ENCODE measurements around the gene PARP12.

The PARP12 gene

GRCh38 chr7:140025814-140026433, 36.8 kb downstream of the PARP12 start:
- Histone ChIP-seq H3K4me1 (ENCODE audit: control insufficient read depth, low read depth, low read length) (no peaks in the 10 kb centered on the region), H3K27ac (ENCODE audit: low read depth, low read length) (no peak overlapping the region), H3K36me3 (ENCODE audit: control insufficient read depth, insufficient read depth, low read length) (no peaks in the 10 kb centered on the region), H4K8ac (ENCODE audit: low read depth, low read length) (no peak overlapping the region), H3K4me3 (ENCODE audit: low read length) (no peak overlapping the region), H4K5ac (ENCODE audit: low read length) (no peak overlapping the region), H2BK120ac (ENCODE audit: low read depth, low read length) (no peak overlapping the region), H3K23ac (ENCODE audit: low read length) (no peak overlapping the region), H3K4ac (ENCODE audit: low read depth, low read length) (no peak overlapping the region), H3K18ac (ENCODE audit: low read length) (no peak overlapping the region), H2BK15ac (replicated peaks; ENCODE audit: low read depth) (no peak overlapping the region), H2BK5ac (ENCODE audit: low read length) (no peak overlapping the region), H3K79me1 (ENCODE audit: low read length) (no peaks in the 10 kb centered on the region), H3K27me3 (ENCODE audit: insufficient read depth, low read length, poor library complexity) (no peaks in the 10 kb centered on the region), H3K9ac (ENCODE audit: low read length) (no peak overlapping the region), H2AK5ac (ENCODE audit: low read length) (no peak overlapping the region), H3K56ac (ENCODE audit: low read length) (no peak overlapping the region), H3K4me2 (ENCODE audit: low read length) (no peak overlapping the region), H3K79me2 (ENCODE audit: control insufficient read depth, insufficient read depth, low read length) (no peaks in the 10 kb centered on the region)
- WGBS (ENCODE audit: extremely low coverage, insufficient coverage, low lambda C conversion rate), result no CpG with 5 or more reads among the region's 12 CpGs
- DNase-seq, result no peak

DNA sequence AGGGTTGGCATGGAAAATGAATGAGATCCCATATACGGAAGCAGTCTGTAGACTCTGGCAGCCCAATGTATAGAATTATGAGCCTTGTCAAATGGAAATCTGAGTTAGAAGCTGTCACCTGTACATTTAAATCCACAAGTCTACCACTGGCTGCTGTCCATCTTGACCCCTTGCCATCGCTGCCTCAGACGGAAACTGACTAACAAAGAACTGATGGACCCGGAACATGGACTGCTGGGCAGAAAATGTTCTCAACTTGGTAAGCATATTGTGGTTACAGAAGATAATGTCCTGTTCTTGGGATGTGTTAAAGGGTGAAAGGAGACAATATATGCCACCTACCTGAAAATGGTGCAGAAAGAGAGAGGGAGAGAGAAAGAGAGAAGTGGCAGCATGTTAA, 37.5 kb downstream of the PARP12 start:
- no peak overlapping the region for H2BK120ac ChIP-seq (ENCODE audit: low read depth, low read length)
- no peaks in the 10 kb centered on the region for H3K27me3 ChIP-seq (ENCODE audit: insufficient read depth, low read length, poor library complexity)
- H4K5ac ChIP-seq (ENCODE audit: low read length), result no peak overlapping the region
- H3K27ac ChIP-seq (ENCODE audit: low read depth, low read length), result no peak overlapping the region
- no peak overlapping the region for H2BK5ac ChIP-seq (ENCODE audit: low read length)
- no peak for DNase-seq
- no peaks in the 10 kb centered on the region for H3K4me1 ChIP-seq (ENCODE audit: control insufficient read depth, low read depth, low read length)
- no peak overlapping the region for H4K8ac ChIP-seq (ENCODE audit: low read depth, low read length)
- no peak overlapping the region for H3K4me3 ChIP-seq (ENCODE audit: low read length)
- H3K4me2 ChIP-seq (ENCODE audit: low read length), result no peak overlapping the region
- WGBS (ENCODE audit: extremely low coverage, insufficient coverage, low lambda C conversion rate), result no CpG with 5 or more reads among the region's 4 CpGs
- H3K36me3 ChIP-seq (ENCODE audit: control insufficient read depth, insufficient read depth, low read length), result no peaks in the 10 kb centered on the region
- no peak overlapping the region for H3K4ac ChIP-seq (ENCODE audit: low read depth, low read length)
- no peak overlapping the region for H3K23ac ChIP-seq (ENCODE audit: low read length)
- H2BK15ac ChIP-seq (replicated peaks; ENCODE audit: low read depth), result no peak overlapping the region
- H3K79me1 ChIP-seq (ENCODE audit: low read length), result no peaks in the 10 kb centered on the region
- no peaks in the 10 kb centered on the region for H3K79me2 ChIP-seq (ENCODE audit: control insufficient read depth, insufficient read depth, low read length)
- no peak overlapping the region for H3K18ac ChIP-seq (ENCODE audit: low read length)
- no peak overlapping the region for H2AK5ac ChIP-seq (ENCODE audit: low read length)
- no peak overlapping the region for H3K56ac ChIP-seq (ENCODE audit: low read length)
- H3K9ac ChIP-seq (ENCODE audit: low read length), result no peak overlapping the region

DNA sequence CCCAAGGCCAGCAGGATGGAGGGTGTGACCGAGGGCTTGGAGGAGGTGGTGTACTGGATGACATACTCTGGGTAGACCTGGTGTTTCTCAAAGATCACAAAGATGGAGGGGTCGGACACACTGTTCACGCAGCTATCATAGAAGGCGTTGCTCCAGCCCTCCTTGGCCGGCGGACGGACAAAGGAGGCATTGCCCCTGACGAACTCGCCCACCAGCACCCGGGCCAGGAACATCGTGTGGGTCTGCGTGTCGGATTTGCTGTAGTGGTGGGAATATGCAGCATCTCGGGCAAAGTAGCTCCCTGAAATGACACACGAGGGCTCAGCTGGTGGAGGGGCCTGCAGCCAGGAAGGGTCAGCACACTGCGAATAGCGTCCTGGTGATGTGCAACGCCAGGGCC, 38.2 kb downstream of the PARP12 start:
- H3K4me2 ChIP-seq (ENCODE audit: low read length), result no peak overlapping the region
- H3K18ac ChIP-seq (ENCODE audit: low read length), result no peak overlapping the region
- H3K4me1 ChIP-seq (ENCODE audit: control insufficient read depth, low read depth, low read length), result no peaks in the 10 kb centered on the region
- no peak overlapping the region for H3K56ac ChIP-seq (ENCODE audit: low read length)
- no peaks in the 10 kb centered on the region for H3K36me3 ChIP-seq (ENCODE audit: control insufficient read depth, insufficient read depth, low read length)
- no peak overlapping the region for H3K9ac ChIP-seq (ENCODE audit: low read length)
- no peak overlapping the region for H3K4me3 ChIP-seq (ENCODE audit: low read length)
- H2AK5ac ChIP-seq (ENCODE audit: low read length), result no peak overlapping the region
- H2BK120ac ChIP-seq (ENCODE audit: low read depth, low read length), result no peak overlapping the region
- H3K23ac ChIP-seq (ENCODE audit: low read length), result no peak overlapping the region
- H3K27ac ChIP-seq (ENCODE audit: low read depth, low read length), result no peak overlapping the region
- no peak overlapping the region for H4K5ac ChIP-seq (ENCODE audit: low read length)
- H3K27me3 ChIP-seq (ENCODE audit: insufficient read depth, low read length, poor library complexity), result no peaks in the 10 kb centered on the region
- H3K4ac ChIP-seq (ENCODE audit: low read depth, low read length), result no peak overlapping the region
- no peak overlapping the region for H2BK15ac ChIP-seq (replicated peaks; ENCODE audit: low read depth)
- WGBS (ENCODE audit: extremely low coverage, insufficient coverage, low lambda C conversion rate), result no CpG with 5 or more reads among the region's 18 CpGs
- H3K79me2 ChIP-seq (ENCODE audit: control insufficient read depth, insufficient read depth, low read length), result no peaks in the 10 kb centered on the region
- no peak overlapping the region for H2BK5ac ChIP-seq (ENCODE audit: low read length)
- H3K79me1 ChIP-seq (ENCODE audit: low read length), result no peaks in the 10 kb centered on the region
- no peak overlapping the region for H4K8ac ChIP-seq (ENCODE audit: low read depth, low read length)
- no peak for DNase-seq

- no peak overlapping the region for H2BK15ac ChIP-seq (replicated peaks; ENCODE audit: low read depth)
- no peak for DNase-seq
- no peak overlapping the region for H3K18ac ChIP-seq (ENCODE audit: low read length)
- no peak overlapping the region for H4K5ac ChIP-seq (ENCODE audit: low read length)
- no peak overlapping the region for H3K4me3 ChIP-seq (ENCODE audit: low read length)
- H3K23ac ChIP-seq (ENCODE audit: low read length), result no peak overlapping the region
- H3K27ac ChIP-seq (ENCODE audit: low read depth, low read length), result no peak overlapping the region
- no peak overlapping the region for H3K9ac ChIP-seq (ENCODE audit: low read length)
- H4K8ac ChIP-seq (ENCODE audit: low read depth, low read length), result no peak overlapping the region
- no peaks in the 10 kb centered on the region for H3K4me1 ChIP-seq (ENCODE audit: control insufficient read depth, low read depth, low read length)
- no peaks in the 10 kb centered on the region for H3K27me3 ChIP-seq (ENCODE audit: insufficient read depth, low read length, poor library complexity)
- no peak overlapping the region for H3K4ac ChIP-seq (ENCODE audit: low read depth, low read length)
- no peak overlapping the region for H3K56ac ChIP-seq (ENCODE audit: low read length)
- H3K79me2 ChIP-seq (ENCODE audit: control insufficient read depth, insufficient read depth, low read length), result no peaks in the 10 kb centered on the region
- no CpG with 5 or more reads among the region's 6 CpGs for WGBS (ENCODE audit: extremely low coverage, insufficient coverage, low lambda C conversion rate)
- H3K79me1 ChIP-seq (ENCODE audit: low read length), result no peaks in the 10 kb centered on the region
- H3K36me3 ChIP-seq (ENCODE audit: control insufficient read depth, insufficient read depth, low read length), result no peaks in the 10 kb centered on the region
- H3K4me2 ChIP-seq (ENCODE audit: low read length), result no peak overlapping the region
- no peak overlapping the region for H2BK5ac ChIP-seq (ENCODE audit: low read length)
- no peak overlapping the region for H2AK5ac ChIP-seq (ENCODE audit: low read length)
- H2BK120ac ChIP-seq (ENCODE audit: low read depth, low read length), result no peak overlapping the region
Observed at GRCh38 chr7:140023728-140024127, 39.0 kb downstream of the PARP12 start.

DNA sequence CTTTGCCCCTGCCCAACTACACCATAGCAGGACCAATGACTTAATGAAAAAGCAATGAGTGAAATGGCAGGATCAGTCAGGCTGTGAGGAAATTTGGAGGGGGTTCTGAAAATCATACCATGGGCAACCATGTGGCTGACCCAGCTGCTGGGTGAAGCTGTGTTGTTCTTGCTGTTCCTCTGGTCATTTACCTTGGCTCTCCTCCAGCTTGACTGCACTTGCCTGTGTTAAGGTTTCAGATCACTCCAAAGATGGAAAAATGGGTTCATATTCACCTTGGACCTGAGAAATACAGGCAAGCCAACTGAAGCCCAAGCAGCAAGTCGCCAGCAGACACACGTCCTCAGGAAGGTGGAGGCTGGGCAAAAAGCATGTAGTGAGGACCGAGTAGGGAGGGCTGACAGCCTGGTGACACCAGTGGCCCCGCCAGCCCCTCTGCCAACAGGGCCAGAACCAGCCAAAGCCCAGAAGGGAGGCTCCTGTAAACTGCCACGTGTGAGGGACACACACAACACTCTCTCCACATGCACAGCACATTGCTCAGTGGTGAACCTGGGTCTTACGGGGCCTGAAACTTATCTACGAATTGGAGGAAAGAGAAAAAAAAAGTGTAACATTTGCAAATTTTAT, 40.1 kb downstream of the PARP12 start:
- no peak overlapping the region for H2BK15ac ChIP-seq (replicated peaks; ENCODE audit: low read depth)
- H4K8ac ChIP-seq (ENCODE audit: low read depth, low read length), result no peak overlapping the region
- H3K4me1 ChIP-seq (ENCODE audit: control insufficient read depth, low read depth, low read length), result no peaks in the 10 kb centered on the region
- no CpG with 5 or more reads among the region's 7 CpGs for WGBS (ENCODE audit: extremely low coverage, insufficient coverage, low lambda C conversion rate)
- H3K36me3 ChIP-seq (ENCODE audit: control insufficient read depth, insufficient read depth, low read length), result no peaks in the 10 kb centered on the region
- no peak overlapping the region for H3K27ac ChIP-seq (ENCODE audit: low read depth, low read length)
- H3K4me2 ChIP-seq (ENCODE audit: low read length), result no peak overlapping the region
- DNase-seq, result no peak
- no peak overlapping the region for H3K4me3 ChIP-seq (ENCODE audit: low read length)
- H3K56ac ChIP-seq (ENCODE audit: low read length), result no peak overlapping the region
- no peaks in the 10 kb centered on the region for H3K27me3 ChIP-seq (ENCODE audit: insufficient read depth, low read length, poor library complexity)
- H4K5ac ChIP-seq (ENCODE audit: low read length), result no peak overlapping the region
- H3K23ac ChIP-seq (ENCODE audit: low read length), result no peak overlapping the region
- H3K4ac ChIP-seq (ENCODE audit: low read depth, low read length), result no peak overlapping the region
- no peak overlapping the region for H2BK5ac ChIP-seq (ENCODE audit: low read length)
- no peak overlapping the region for H3K9ac ChIP-seq (ENCODE audit: low read length)
- H2BK120ac ChIP-seq (ENCODE audit: low read depth, low read length), result no peak overlapping the region
- no peak overlapping the region for H3K18ac ChIP-seq (ENCODE audit: low read length)
- no peak overlapping the region for H2AK5ac ChIP-seq (ENCODE audit: low read length)
- H3K79me2 ChIP-seq (ENCODE audit: control insufficient read depth, insufficient read depth, low read length), result no peaks in the 10 kb centered on the region
- H3K79me1 ChIP-seq (ENCODE audit: low read length), result no peaks in the 10 kb centered on the region

DNA sequence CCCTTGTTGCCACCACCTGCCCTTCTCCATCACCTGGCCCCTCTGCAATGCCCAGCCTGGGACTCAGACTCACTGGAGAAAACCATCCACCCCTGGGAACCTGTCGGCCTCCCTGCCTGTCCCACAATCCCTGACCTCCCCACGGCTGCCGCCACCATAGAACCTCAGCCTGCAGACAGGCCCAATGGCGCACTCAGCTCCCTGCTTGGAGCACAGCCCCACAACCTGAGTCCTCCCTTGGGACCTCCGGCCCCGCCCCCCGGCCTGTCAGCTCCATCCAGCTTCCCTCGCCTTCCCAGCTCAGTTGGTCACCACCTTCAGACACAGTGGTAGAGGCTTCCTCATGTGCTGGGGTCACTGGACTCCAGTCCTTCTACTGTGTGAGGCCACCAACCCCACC, 41.1 kb downstream of the PARP12 start:
- no peak for DNase-seq
- Histone ChIP-seq H2AK5ac (ENCODE audit: low read length) (no peak overlapping the region), H2BK15ac (replicated peaks; ENCODE audit: low read depth) (no peak overlapping the region), H3K56ac (ENCODE audit: low read length) (no peak overlapping the region), H2BK120ac (ENCODE audit: low read depth, low read length) (no peak overlapping the region), H3K4me1 (ENCODE audit: control insufficient read depth, low read depth, low read length) (no peaks in the 10 kb centered on the region), H3K4me2 (ENCODE audit: low read length) (no peak overlapping the region), H2BK5ac (ENCODE audit: low read length) (no peak overlapping the region), H3K4ac (ENCODE audit: low read depth, low read length) (no peak overlapping the region), H3K79me1 (ENCODE audit: low read length) (no peaks in the 10 kb centered on the region), H3K27ac (ENCODE audit: low read depth, low read length) (no peak overlapping the region), H4K5ac (ENCODE audit: low read length) (no peak overlapping the region), H3K4me3 (ENCODE audit: low read length) (no peak overlapping the region), H3K36me3 (ENCODE audit: control insufficient read depth, insufficient read depth, low read length) (no peaks in the 10 kb centered on the region), H3K18ac (ENCODE audit: low read length) (no peak overlapping the region), H3K9ac (ENCODE audit: low read length) (no peak overlapping the region), H4K8ac (ENCODE audit: low read depth, low read length) (no peak overlapping the region), H3K23ac (ENCODE audit: low read length) (no peak overlapping the region), H3K79me2 (ENCODE audit: control insufficient read depth, insufficient read depth, low read length) (no peaks in the 10 kb centered on the region), H3K27me3 (ENCODE audit: insufficient read depth, low read length, poor library complexity) (no peaks in the 10 kb centered on the region)
- no CpG with 5 or more reads among the region's 8 CpGs for WGBS (ENCODE audit: extremely low coverage, insufficient coverage, low lambda C conversion rate)
